Stimulated activated CD8-positive, alpha-beta memory T cell treated with anti-CD3 and anti-CD28 coated beads, Interleukin-7, amount 100 ng/mL, for 24 hours (primary cell): ENCODE data around the gene TWSG1.
"Not testable (repeated sequence)": the region's sequence is repeated elsewhere in the genome, so short reads cannot be mapped to it uniquely, and the experiment has no call there.

Experiments
- DNase-seq: peaks from one replicate; pipeline ENCODE4 v3.0.0-alpha.2; 2020; ENCODE audit warnings: low read depth

The TWSG1 gene

GRCh38 chr18:9426753-9427152 lies 92.2 kb downstream of the TWSG1 start:
- no peak for DNase-seq

- no peak for DNase-seq
Measured at GRCh38 chr18:9428301-9428706, 93.7 kb downstream of the TWSG1 start.

GRCh38 chr18:9428862-9429661 lies 94.5 kb downstream of the TWSG1 start:
- DNase-seq = no peak

- no peak for DNase-seq
Measured at GRCh38 chr18:9429662-9429993, 95.1 kb downstream of the TWSG1 start.

GRCh38 chr18:9430315-9430714 lies 95.7 kb downstream of the TWSG1 start:
- not testable (repeated sequence) for DNase-seq

- DNase-seq = no peak
Measured at GRCh38 chr18:9431296-9431695, 96.7 kb downstream of the TWSG1 start.

GRCh38 chr18:9433122-9433521 lies 98.5 kb downstream of the TWSG1 start:
- not testable (repeated sequence) for DNase-seq

GRCh38 chr18:9433671-9434121 lies 99.1 kb downstream of the TWSG1 start:
- DNase-seq = no peak

GRCh38 chr18:9434122-9434701 lies 99.6 kb downstream of the TWSG1 start:
- DNase-seq = no peak

- DNase-seq = no peak
Measured at GRCh38 chr18:9435041-9435440, 100.5 kb downstream of the TWSG1 start.

- DNase-seq = no peak
Measured at GRCh38 chr18:9436206-9436929, 101.8 kb downstream of the TWSG1 start.

GRCh38 chr18:9437021-9437437 lies 102.5 kb downstream of the TWSG1 start:
- DNase-seq = no peak

GRCh38 chr18:9437672-9438071 lies 103.1 kb downstream of the TWSG1 start:
- DNase-seq = no peak

- no peak for DNase-seq
Measured at GRCh38 chr18:9441061-9441460, 106.5 kb downstream of the TWSG1 start.

- no peak for DNase-seq
Measured at GRCh38 chr18:9444549-9444948, 110.0 kb downstream of the TWSG1 start.

- no peak for DNase-seq
Measured at GRCh38 chr18:9446839-9447238, 112.3 kb downstream of the TWSG1 start.

- no peak for DNase-seq
Measured at GRCh38 chr18:9447334-9447733, 112.8 kb downstream of the TWSG1 start.

- DNase-seq = no peak
Measured at GRCh38 chr18:9449600-9450414, 115.2 kb downstream of the TWSG1 start.

- DNase-seq = not testable (repeated sequence)
Measured at GRCh38 chr18:9450920-9451319, 116.3 kb downstream of the TWSG1 start.
